Keratinocyte (primary cell): ENCODE results near the gene CCT2.
"Not testable (repeated sequence)": the region's sequence is repeated elsewhere in the genome, so short reads cannot be mapped to it uniquely, and the experiment has no call there.

Experiments
- EZH2 ChIP-seq: IDR thresholded peaks from one replicate; pipeline ENCODE4 v1.6.1; 2012; ENCODE audit warnings: inconsistent platforms, mild to moderate bottlenecking, low read length, moderate library complexity
- TF ChIP-seq, protein P1 (sequence below), 3 experiments: IDR thresholded peaks in 1 of 3; conservative IDR thresholded peaks in 1 of 3; optimal IDR thresholded peaks in 1 of 3; 2 replicates in 2 of 3; 3 replicates in 1 of 3; pipeline versions ENCODE3 to v1.5.1; 2011; ENCODE audit warnings: low read length in 3 of 3, mild to moderate bottlenecking in 3 of 3, moderate library complexity in 2 of 3, control low read depth in 1 of 3, inconsistent platforms in 1 of 3; ENCODE audit not compliant: insufficient read depth in 2 of 3; ENCODE audit errors: extremely low read depth in 1 of 3

DNA sequence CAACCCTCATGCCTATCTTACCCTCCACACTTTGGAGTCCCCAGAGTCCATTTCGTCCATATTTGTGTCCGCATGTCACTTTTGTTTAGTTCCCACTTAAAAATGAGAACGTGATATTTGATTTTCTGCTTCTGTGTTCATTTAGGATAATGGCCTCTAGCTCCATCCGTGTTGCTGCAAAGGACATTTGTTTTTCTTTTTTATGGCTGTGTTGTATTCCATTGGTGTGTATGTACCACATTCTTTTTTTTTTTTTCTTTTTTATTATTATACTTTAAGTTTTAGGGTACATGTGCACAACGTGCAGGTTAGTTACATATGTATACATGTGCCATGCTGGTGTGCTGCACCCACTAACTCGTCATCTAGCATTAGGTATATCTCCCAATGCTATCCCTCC is 18.3 kb downstream of the CCT2 start:
- TF ChIP-seq, protein P1, sequence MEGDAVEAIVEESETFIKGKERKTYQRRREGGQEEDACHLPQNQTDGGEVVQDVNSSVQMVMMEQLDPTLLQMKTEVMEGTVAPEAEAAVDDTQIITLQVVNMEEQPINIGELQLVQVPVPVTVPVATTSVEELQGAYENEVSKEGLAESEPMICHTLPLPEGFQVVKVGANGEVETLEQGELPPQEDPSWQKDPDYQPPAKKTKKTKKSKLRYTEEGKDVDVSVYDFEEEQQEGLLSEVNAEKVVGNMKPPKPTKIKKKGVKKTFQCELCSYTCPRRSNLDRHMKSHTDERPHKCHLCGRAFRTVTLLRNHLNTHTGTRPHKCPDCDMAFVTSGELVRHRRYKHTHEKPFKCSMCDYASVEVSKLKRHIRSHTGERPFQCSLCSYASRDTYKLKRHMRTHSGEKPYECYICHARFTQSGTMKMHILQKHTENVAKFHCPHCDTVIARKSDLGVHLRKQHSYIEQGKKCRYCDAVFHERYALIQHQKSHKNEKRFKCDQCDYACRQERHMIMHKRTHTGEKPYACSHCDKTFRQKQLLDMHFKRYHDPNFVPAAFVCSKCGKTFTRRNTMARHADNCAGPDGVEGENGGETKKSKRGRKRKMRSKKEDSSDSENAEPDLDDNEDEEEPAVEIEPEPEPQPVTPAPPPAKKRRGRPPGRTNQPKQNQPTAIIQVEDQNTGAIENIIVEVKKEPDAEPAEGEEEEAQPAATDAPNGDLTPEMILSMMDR (optimal IDR thresholded peaks at IDR 0.05 in 1 of 3, IDR thresholded peaks at IDR 0.05 in 1 of 3, conservative IDR thresholded peaks at IDR 0.05 in 1 of 3; ENCODE audit: extremely low read depth in 1 of 3, insufficient read depth in 2 of 3, low read length in 3 of 3), result not testable (repeated sequence)
- not testable (repeated sequence) for TF ChIP-seq EZH2
